Measurements from ENCODE around the gene PLD3. TPM values are rescaled to one million over a fixed set of nuclear protein-coding genes. Genes with fewer than 3 reads are reported as not detected.
A peak's percentile ranks its signal among the peaks of the same experiment; 100 is the strongest.

PLD3 gene
- total RNA-seq, 2 experiments from 2014 or later: 109 to 114 TPM

- DNase-seq (ENCODE audit: low spot score): peak; percentile 91
- Histone ChIP-seq H3K36me3 (ENCODE audit: insufficient read depth, low read length) (no peaks in the 10 kb centered on the region), H3K9me2 (ENCODE audit: insufficient read depth, low read length) (no peaks in the 10 kb centered on the region), H3K9me3 (ENCODE audit: low read length) (no peaks in the 10 kb centered on the region), H3K4me3 (ENCODE audit: low read depth, low read length, poor library complexity, severe bottlenecking) (no peak overlapping the region), H3K4me2 (ENCODE audit: low read length) (no peak overlapping the region), H3K79me2 (ENCODE audit: insufficient read depth, low read depth, low read length) (no peaks in the 10 kb centered on the region), H3K4me1 (ENCODE audit: insufficient read depth, low read length, poor library complexity, severe bottlenecking) (peaks cover 4% of the 10 kb centered on the region), H2AFZ (ENCODE audit: low read length) (no peak overlapping the region), H3K27ac (ENCODE audit: low read depth, low read length, poor library complexity, severe bottlenecking) (no peak overlapping the region), H4K20me1 (ENCODE audit: insufficient read depth, low read length) (no peaks in the 10 kb centered on the region)
- CTCF ChIA-PET (ENCODE audit: unreplicated experiment): interaction anchor here (0.6 to 0.7 kb wide), 3 partner anchors 31 to 1596 kb away, joined by 3 to 9 read pairs (median 4); no protein-coding TSS in a partner anchor
- BruUV-seq (replicated peaks): no TSS peak
- intact Hi-C loops (cut with micrococcal nuclease; ENCODE audit: unreplicated experiment): loop anchor here (1.0 to 10.0 kb wide), 7 partner anchors 72 to 293 kb away; partner anchors contain the start of gene SERTAD3
- POLR2A ChIA-PET: interaction anchor here (0.6 to 0.9 kb wide), 2 partner anchors 18 to 105 kb away, joined by 5 to 7 read pairs; no protein-coding TSS in a partner anchor
- TF ChIP-seq EZH2phosphoT487 (IDR thresholded peaks at IDR 0.05; ENCODE audit: borderline replicate concordance, low read depth, low read length): no peak
- TF ChIP-seq CTCF (conservative IDR thresholded peaks at IDR 0.05; ENCODE audit: low read length): peak; percentile 96
Observed at GRCh38 chr19:40305403-40305802, 43.1 kb upstream of the PLD3 start.

- H2AFZ ChIP-seq (ENCODE audit: low read length): no peak overlapping the region
- no peak overlapping the region for H3K4me2 ChIP-seq (ENCODE audit: low read length)
- CTCF ChIA-PET (ENCODE audit: unreplicated experiment): no interaction called here
Observed at GRCh38 chr19:40309666-40310065, 38.8 kb upstream of the PLD3 start.

More at GRCh38 chr19:40309666-40310065, 38.8 kb upstream of the PLD3 start:
- no peak overlapping the region for H3K27ac ChIP-seq (ENCODE audit: low read depth, low read length, poor library complexity, severe bottlenecking)
- intact Hi-C loops (cut with micrococcal nuclease; ENCODE audit: unreplicated experiment): loop anchor here (5.0 to 10.0 kb wide), 3 partner anchors 68 to 153 kb away; no protein-coding TSS in a partner anchor
- no peaks in the 10 kb centered on the region for H3K79me2 ChIP-seq (ENCODE audit: insufficient read depth, low read depth, low read length)
- H4K20me1 ChIP-seq (ENCODE audit: insufficient read depth, low read length): no peaks in the 10 kb centered on the region
- H3K9me2 ChIP-seq (ENCODE audit: insufficient read depth, low read length): no peaks in the 10 kb centered on the region
- H3K4me1 ChIP-seq (ENCODE audit: insufficient read depth, low read length, poor library complexity, severe bottlenecking): peaks cover 4% of the 10 kb centered on the region
- no peak for DNase-seq (ENCODE audit: low spot score)
- H3K36me3 ChIP-seq (ENCODE audit: insufficient read depth, low read length): peaks cover 6% of the 10 kb centered on the region; the same call in 1 of the 2 replicates
- no peaks in the 10 kb centered on the region for H3K9me3 ChIP-seq (ENCODE audit: low read length)
- no TSS peak for BruUV-seq (replicated peaks)
- POLR2A ChIA-PET: interaction anchor here (0.6 kb wide), 1 partner anchor 339 kb away, joined by 3 read pairs; no protein-coding TSS in a partner anchor
- no peak overlapping the region for H3K4me3 ChIP-seq (ENCODE audit: low read depth, low read length, poor library complexity, severe bottlenecking)
- TF ChIP-seq EZH2phosphoT487 (IDR thresholded peaks at IDR 0.05; ENCODE audit: borderline replicate concordance, low read depth, low read length) (no peak), CTCF (conservative IDR thresholded peaks at IDR 0.05; ENCODE audit: low read length) (no peak)
